ENCODE results near the gene MTMR1.

The MTMR1 gene

DNA sequence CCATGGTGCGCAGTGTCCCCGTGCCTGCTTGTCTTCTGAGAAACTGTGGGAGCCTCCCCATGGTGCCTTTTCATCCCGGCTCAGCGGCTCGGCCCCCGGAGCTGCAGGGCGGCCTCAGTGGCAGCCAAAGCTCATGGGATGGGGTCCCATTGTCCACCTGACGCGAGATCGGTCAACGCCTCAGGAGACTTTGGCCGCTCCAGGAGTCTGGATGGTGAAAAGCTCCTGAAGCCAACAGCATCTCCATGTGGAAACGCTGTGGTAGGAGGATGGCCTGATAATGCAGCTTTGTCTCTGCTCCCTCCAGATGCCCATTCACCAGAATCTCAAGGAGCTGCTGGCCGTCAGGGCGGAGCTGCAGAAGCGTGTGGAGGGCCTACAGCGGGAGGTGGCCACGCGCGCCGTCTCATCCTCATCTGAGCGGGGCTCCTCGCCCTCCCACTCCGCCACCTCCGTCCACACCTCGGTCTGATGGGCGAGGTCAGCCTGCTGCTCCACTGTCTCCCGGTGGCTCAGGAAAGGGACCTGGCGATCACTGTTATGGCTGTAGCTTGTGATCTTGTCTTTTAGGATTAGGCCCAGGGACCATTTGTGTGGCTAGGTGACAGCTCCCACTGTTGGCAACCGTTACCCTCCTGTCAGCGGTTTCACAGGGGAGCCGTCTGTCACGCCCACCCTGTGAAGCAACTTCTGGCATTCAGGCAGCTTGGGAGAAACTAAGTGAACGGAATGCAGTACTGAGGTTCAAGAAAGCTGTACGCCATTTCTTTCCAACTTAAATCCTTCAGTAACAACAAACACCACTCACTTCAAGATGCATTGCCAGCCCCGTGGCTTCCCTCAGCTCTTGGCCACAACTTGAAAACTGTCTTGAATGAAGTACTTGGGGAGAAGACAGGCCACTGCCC, 69.3 kb downstream of the MTMR1 start:
- H3K36me3 ChIP-seq (ENCODE audit: insufficient read depth, low read length) = no peaks in the 10 kb centered on the region
- peaks cover 5% of the 10 kb centered on the region; the same call in 1 of the 2 replicates for H3K4me1 ChIP-seq (ENCODE audit: insufficient read depth, low read length)
- WGBS = 95% methylated on average over 36 of the region's 36 CpGs
- no peak overlapping the region for H3K9ac ChIP-seq (ENCODE audit: low read depth, low read length)
- no peak overlapping the region for H3K27ac ChIP-seq (ENCODE audit: low read depth, low read length)
- H3K9me3 ChIP-seq (ENCODE audit: insufficient read depth, low read depth, low read length) = no peaks in the 10 kb centered on the region
- H3K27me3 ChIP-seq (ENCODE audit: insufficient read depth, low read length) = no peaks in the 10 kb centered on the region
- H3K4me3 ChIP-seq (ENCODE audit: low read length) = no peak overlapping the region

DNA sequence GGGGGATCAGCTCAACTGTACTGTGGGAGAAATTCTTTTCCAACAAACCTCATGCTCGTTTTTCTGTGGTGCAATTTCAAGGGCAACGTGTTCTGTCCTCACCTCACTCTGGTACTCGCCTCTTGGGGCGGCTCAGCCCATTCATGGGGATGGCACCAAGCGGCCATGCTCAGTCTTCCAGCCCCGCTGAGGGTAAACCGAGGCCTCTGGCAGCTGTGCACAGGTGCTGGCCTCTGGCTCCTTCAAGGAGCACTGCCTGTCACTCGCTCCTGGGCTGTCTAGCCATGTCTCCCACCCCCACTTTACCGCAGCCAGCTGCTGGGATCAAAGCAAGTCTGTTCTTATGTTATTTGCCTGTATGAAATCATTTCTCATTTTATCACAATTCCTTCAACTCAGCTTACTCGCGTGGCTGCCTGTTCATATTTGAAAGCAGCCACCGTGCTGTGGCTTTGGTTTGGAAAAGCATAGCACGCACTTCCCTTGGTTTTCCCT, 70.2 kb downstream of the MTMR1 start:
- Histone ChIP-seq H3K27me3 (ENCODE audit: insufficient read depth, low read length) (no peaks in the 10 kb centered on the region), H3K36me3 (ENCODE audit: insufficient read depth, low read length) (peaks cover under 1% of the 10 kb centered on the region; the same call in 1 of the 2 replicates), H3K4me3 (ENCODE audit: low read length) (no peak overlapping the region), H3K9me3 (ENCODE audit: insufficient read depth, low read depth, low read length) (no peaks in the 10 kb centered on the region), H3K9ac (ENCODE audit: low read depth, low read length) (no peak overlapping the region), H3K27ac (ENCODE audit: low read depth, low read length) (no peak overlapping the region), H3K4me1 (ENCODE audit: insufficient read depth, low read length) (peaks cover 5% of the 10 kb centered on the region; the same call in 1 of the 2 replicates)
- WGBS = 92% methylated on average over 13 of the region's 13 CpGs

DNA sequence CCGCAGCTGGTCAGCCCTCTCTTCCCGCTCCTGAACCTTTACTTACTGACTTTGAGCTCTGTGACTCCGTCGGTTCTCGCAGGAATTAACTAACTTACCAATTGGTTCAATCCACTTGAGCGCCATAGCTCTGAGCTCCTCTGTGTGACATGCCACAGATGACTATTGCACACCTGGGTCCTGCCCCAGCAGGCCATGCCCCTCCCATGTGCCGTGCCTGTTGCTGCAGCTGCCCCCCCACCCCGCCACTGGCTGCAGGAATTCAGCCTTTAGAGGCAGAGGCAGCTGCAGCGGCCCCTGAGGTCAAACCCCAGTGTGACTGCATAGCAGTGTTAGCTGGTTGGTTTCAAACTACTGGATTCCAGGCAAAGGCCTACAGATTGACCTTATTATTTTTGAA, 70.6 kb downstream of the MTMR1 start:
- Histone ChIP-seq H3K36me3 (ENCODE audit: insufficient read depth, low read length) (peaks cover 2% of the 10 kb centered on the region; the same call in 1 of the 2 replicates), H3K4me1 (ENCODE audit: insufficient read depth, low read length) (peaks cover 5% of the 10 kb centered on the region; the same call in 1 of the 2 replicates), H3K27me3 (ENCODE audit: insufficient read depth, low read length) (no peaks in the 10 kb centered on the region), H3K9ac (ENCODE audit: low read depth, low read length) (no peak overlapping the region), H3K27ac (ENCODE audit: low read depth, low read length) (no peak overlapping the region), H3K9me3 (ENCODE audit: insufficient read depth, low read depth, low read length) (no peaks in the 10 kb centered on the region), H3K4me3 (ENCODE audit: low read length) (no peak overlapping the region)
- WGBS = 79% methylated on average over 9 of the region's 9 CpGs

DNA sequence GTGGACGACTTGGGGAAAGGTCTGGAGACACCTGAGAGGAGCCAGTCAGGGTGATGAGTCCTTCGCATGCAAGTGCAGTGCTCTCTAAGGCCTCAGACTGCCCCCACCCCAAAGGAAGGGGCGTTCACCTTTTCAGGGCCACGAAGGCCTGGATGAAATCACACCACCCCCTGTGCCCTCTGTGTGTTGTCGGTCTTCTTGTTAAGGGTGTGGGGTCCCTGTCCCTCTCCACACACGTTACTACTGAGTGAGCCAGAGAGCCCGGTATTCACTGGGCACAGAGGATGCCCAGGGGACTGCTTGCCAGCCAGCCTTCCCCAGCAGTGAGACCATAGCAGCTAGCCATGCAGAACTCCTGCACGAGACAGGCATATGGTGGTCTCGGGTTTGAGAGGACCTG, 72.0 kb downstream of the MTMR1 start:
- peaks cover 2% of the 10 kb centered on the region; the same call in 1 of the 2 replicates for H3K36me3 ChIP-seq (ENCODE audit: insufficient read depth, low read length)
- WGBS = 93% methylated on average over 8 of the region's 9 CpGs
- no peak overlapping the region for H3K4me3 ChIP-seq (ENCODE audit: low read length)
- no peak overlapping the region; the same call in 1 of the 2 replicates for H3K27ac ChIP-seq (ENCODE audit: low read depth, low read length)
- H3K27me3 ChIP-seq (ENCODE audit: insufficient read depth, low read length) = no peaks in the 10 kb centered on the region
- H3K9ac ChIP-seq (ENCODE audit: low read depth, low read length) = no peak overlapping the region
- H3K9me3 ChIP-seq (ENCODE audit: insufficient read depth, low read depth, low read length) = no peaks in the 10 kb centered on the region
- peaks cover 5% of the 10 kb centered on the region; the same call in 1 of the 2 replicates for H3K4me1 ChIP-seq (ENCODE audit: insufficient read depth, low read length)

DNA sequence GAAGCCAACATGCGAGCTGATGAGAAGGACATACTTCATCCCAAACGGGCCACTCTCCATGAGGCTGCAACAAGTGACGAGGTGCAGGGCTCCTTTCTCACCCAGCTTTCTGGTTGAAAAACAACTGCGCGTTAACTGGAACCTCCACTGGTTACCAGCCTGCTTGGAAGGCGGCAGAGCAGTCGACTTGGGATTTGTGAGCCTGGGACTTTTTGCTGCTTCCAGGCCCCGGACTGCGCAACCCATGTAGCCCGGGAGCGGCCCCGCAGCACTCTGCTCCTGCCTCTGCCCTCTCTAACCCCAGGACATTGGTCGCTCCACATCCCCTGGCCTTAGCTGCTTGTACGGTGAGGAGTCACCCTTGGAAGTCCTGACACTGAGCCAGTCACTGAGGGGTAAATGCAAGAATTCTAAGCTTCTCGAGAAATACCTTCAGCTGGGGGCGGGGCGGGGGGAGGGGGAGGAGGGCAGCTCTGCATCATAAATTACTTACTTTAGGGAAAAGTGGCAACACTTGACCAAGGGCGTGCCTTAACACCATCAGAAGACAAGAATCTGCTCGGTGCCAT, 72.7 kb downstream of the MTMR1 start:
- Histone ChIP-seq H3K36me3 (ENCODE audit: insufficient read depth, low read length) (peaks cover 2% of the 10 kb centered on the region; the same call in 1 of the 2 replicates), H3K4me1 (ENCODE audit: insufficient read depth, low read length) (peaks cover 5% of the 10 kb centered on the region; the same call in 1 of the 2 replicates), H3K27me3 (ENCODE audit: insufficient read depth, low read length) (no peaks in the 10 kb centered on the region), H3K9ac (ENCODE audit: low read depth, low read length) (no peak overlapping the region), H3K27ac (ENCODE audit: low read depth, low read length) (no peak overlapping the region; the same call in 1 of the 2 replicates), H3K4me3 (ENCODE audit: low read length) (no peak overlapping the region), H3K9me3 (ENCODE audit: insufficient read depth, low read depth, low read length) (no peaks in the 10 kb centered on the region)
- 81% methylated on average over 16 of the region's 19 CpGs for WGBS

DNA sequence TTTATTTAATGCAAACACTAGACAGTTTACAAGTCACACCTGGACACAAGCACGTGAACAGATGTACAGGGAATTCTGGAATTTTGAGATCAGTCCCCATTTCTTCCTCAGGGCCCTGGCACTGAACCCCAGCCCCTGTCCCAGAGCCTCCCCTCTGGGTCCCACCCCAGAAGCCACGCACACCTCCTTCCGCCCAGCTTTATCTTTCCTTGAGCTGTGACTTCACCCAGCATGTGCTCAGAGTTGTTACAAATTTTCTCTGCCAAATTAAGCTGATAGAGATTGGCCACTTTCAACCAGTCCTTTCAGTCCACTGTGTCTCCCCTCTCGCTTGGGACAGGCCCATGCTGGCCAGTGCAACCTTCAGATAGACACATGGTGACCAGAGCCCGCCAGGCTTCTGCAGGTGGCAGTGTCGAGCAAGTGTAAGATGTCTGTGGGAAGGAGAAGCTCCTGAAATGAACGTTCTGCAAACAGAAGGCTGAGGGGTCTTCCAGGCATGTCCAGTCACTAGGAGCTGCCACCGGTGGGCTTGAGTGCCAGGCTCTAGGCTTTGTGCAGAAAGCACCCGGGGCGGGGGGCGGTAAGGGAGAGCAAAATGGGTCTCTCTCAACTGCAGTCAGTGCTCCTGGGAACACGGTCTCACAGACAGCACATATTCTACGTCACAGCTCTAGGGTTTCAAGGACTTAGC, 73.3 kb downstream of the MTMR1 start:
- 87% methylated on average over 13 of the region's 13 CpGs for WGBS
- H3K4me3 ChIP-seq (ENCODE audit: low read length) = no peak overlapping the region
- H3K9ac ChIP-seq (ENCODE audit: low read depth, low read length) = no peak overlapping the region
- H3K4me1 ChIP-seq (ENCODE audit: insufficient read depth, low read length) = peaks cover 3% of the 10 kb centered on the region; the same call in 1 of the 2 replicates
- peaks cover 2% of the 10 kb centered on the region; the same call in 1 of the 2 replicates for H3K36me3 ChIP-seq (ENCODE audit: insufficient read depth, low read length)
- H3K9me3 ChIP-seq (ENCODE audit: insufficient read depth, low read depth, low read length) = no peaks in the 10 kb centered on the region
- no peak overlapping the region for H3K27ac ChIP-seq (ENCODE audit: low read depth, low read length)
- no peaks in the 10 kb centered on the region for H3K27me3 ChIP-seq (ENCODE audit: insufficient read depth, low read length)

DNA sequence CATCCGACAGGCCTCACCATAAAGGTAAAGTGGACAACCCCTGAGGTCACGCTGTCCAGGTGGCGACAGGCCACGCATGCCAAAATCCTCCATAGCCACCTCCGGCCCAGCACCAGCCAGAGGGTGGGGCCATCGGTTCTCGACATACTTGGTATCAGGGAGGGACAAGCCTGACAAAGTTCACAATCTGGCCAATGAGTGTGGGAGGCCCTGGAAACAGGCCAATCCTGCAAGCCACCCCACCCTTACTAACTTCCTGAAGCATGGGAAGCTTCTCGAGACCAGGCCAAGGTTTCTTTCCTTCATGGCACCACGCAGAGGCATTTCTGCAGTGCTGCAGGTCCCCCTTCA, 73.8 kb downstream of the MTMR1 start:
- H3K27me3 ChIP-seq (ENCODE audit: insufficient read depth, low read length) = no peaks in the 10 kb centered on the region
- no peak overlapping the region for H3K27ac ChIP-seq (ENCODE audit: low read depth, low read length)
- H3K9ac ChIP-seq (ENCODE audit: low read depth, low read length) = no peak overlapping the region
- whole genome bisulfite sequencing = 89% methylated on average over 9 of the region's 9 CpGs
- no peak overlapping the region for H3K4me3 ChIP-seq (ENCODE audit: low read length)
- H3K4me1 ChIP-seq (ENCODE audit: insufficient read depth, low read length) = peaks cover 3% of the 10 kb centered on the region; the same call in 1 of the 2 replicates
- H3K9me3 ChIP-seq (ENCODE audit: insufficient read depth, low read depth, low read length) = no peaks in the 10 kb centered on the region
- H3K36me3 ChIP-seq (ENCODE audit: insufficient read depth, low read length) = peaks cover 2% of the 10 kb centered on the region; the same call in 1 of the 2 replicates

DNA sequence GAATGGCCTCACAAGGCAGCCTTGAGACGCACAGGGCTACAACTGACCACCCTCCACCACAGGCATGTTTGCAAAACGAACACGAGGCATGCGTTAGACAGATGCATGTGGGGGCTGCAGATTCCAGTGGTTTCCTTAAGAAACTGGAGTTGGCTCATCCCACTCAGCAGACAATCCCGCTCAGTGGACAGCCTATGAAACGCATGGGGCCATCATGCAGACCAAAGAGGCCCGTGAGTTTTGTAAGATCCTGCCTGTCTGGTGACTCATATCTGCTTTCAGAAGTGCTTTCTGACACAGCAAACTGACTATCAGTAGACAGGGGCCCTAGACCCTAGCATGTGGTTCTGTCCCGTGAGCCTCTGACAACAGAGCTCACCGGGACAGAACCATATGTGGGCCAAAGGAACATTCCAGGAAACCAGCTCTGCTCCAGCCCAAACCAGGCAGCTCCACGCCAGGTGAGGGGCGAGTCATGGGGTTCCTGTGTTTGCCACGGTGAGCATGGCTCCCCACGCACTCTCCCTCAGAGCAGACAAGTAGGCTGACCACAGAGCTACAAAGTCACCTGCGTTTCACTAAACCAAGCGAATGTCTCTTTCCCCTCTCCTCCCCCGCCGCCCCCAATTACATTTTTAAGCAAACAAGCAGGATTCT, 74.4 kb downstream of the MTMR1 start:
- H3K27ac ChIP-seq (ENCODE audit: low read depth, low read length) = no peak overlapping the region
- no peak overlapping the region for H3K4me3 ChIP-seq (ENCODE audit: low read length)
- H3K36me3 ChIP-seq (ENCODE audit: insufficient read depth, low read length) = peaks cover 2% of the 10 kb centered on the region; the same call in 1 of the 2 replicates
- H3K9me3 ChIP-seq (ENCODE audit: insufficient read depth, low read depth, low read length) = no peaks in the 10 kb centered on the region
- no peak overlapping the region for H3K9ac ChIP-seq (ENCODE audit: low read depth, low read length)
- H3K4me1 ChIP-seq (ENCODE audit: insufficient read depth, low read length) = peaks cover 3% of the 10 kb centered on the region; the same call in 1 of the 2 replicates
- H3K27me3 ChIP-seq (ENCODE audit: insufficient read depth, low read length) = no peaks in the 10 kb centered on the region
- WGBS = 92% methylated on average over 17 of the region's 17 CpGs

DNA sequence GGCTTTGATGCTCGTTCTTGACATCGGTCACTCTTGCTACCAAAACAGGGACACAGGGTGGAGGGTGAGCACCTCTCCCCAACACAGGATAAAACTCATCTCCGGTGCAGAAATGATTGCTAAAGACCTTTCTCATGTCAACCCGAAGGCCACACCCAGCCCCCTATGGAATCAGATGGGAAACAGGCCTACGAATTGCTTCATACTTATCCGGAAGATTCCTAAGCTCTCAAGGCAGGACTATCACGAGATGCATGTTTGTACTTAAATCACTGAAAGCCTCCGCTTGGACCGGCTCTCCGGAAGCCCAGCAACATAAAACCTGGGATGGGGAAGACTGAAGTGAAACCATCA, 74.9 kb downstream of the MTMR1 start:
- WGBS = 95% methylated on average over 10 of the region's 10 CpGs
- H3K4me1 ChIP-seq (ENCODE audit: insufficient read depth, low read length) = peaks cover 3% of the 10 kb centered on the region; the same call in 1 of the 2 replicates
- no peak overlapping the region for H3K9ac ChIP-seq (ENCODE audit: low read depth, low read length)
- no peaks in the 10 kb centered on the region for H3K27me3 ChIP-seq (ENCODE audit: insufficient read depth, low read length)
- peaks cover 2% of the 10 kb centered on the region; the same call in 1 of the 2 replicates for H3K36me3 ChIP-seq (ENCODE audit: insufficient read depth, low read length)
- no peak overlapping the region for H3K27ac ChIP-seq (ENCODE audit: low read depth, low read length)
- no peak overlapping the region for H3K4me3 ChIP-seq (ENCODE audit: low read length)
- no peaks in the 10 kb centered on the region for H3K9me3 ChIP-seq (ENCODE audit: insufficient read depth, low read depth, low read length)

DNA sequence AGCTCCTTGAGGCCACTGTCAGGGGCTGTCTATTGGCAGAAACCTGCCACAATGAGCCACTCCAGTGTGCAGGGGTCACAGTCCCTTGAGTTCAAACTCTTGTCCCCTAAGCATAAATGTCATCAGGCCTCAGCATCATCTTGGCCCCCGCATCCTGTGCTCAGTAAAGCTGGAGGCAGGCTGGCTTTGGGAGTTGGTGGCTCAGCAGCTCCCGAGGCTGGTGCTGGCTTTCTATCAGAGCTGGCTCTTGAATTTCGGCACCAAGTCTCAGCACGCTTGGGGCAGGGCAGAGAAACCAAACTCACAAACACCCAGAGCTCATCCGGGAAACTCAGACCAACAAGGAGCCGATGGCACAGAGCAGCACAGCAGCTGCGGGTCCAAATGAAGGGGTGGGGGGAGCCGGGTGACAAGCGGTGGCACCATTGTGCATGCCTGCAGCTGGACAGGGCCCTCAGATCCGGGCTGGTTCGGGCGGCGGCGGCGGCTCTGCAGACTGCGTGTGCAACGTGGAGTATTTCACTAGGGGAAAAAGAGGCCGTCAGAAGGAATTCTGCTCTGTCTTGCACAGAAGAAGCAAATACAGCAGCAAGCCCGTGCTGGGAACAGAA, 75.5 kb downstream of the MTMR1 start:
- no peak overlapping the region for H3K27ac ChIP-seq (ENCODE audit: low read depth, low read length)
- no peak overlapping the region for H3K4me3 ChIP-seq (ENCODE audit: low read length)
- H3K27me3 ChIP-seq (ENCODE audit: insufficient read depth, low read length) = no peaks in the 10 kb centered on the region
- H3K9me3 ChIP-seq (ENCODE audit: insufficient read depth, low read depth, low read length) = no peaks in the 10 kb centered on the region
- 97% methylated on average over 19 of the region's 19 CpGs for whole genome bisulfite sequencing
- H3K4me1 ChIP-seq (ENCODE audit: insufficient read depth, low read length) = peaks cover 3% of the 10 kb centered on the region; the same call in 1 of the 2 replicates
- H3K36me3 ChIP-seq (ENCODE audit: insufficient read depth, low read length) = peaks cover 2% of the 10 kb centered on the region; the same call in 1 of the 2 replicates
- no peak overlapping the region for H3K9ac ChIP-seq (ENCODE audit: low read depth, low read length)
